Vagina (tissue), 2 donors: ENCODE data around the gene POGK.

Experiments
- POLR2A ChIP-seq, 2 donors: fragments of 450-650 bp; IDR thresholded peaks; one replicate each; pipeline ENCODE4 v1.6.1; 2017; ENCODE audit warnings: antibody characterized with exemption in 2 of 2, mild to moderate bottlenecking in 2 of 2, moderate library complexity in 2 of 2
- POLR2AphosphoS5 ChIP-seq, 2 donors: sonication (generic); formaldehyde crosslinking; IDR thresholded peaks; one replicate each; pipeline ENCODE4 v1.9.0; 2017; ENCODE audit warnings: antibody characterized with exemption in 2 of 2, mild to moderate bottlenecking in 2 of 2, low read depth in 1 of 2; ENCODE audit not compliant: insufficient read depth in 1 of 2
- TF ChIP-seq, protein P1 (sequence below), 3 experiments: fragments of 450-650 bp in 2 of 3; fragments of 200-600 bp in 1 of 3; sonication (generic) in 1 of 3; IDR thresholded peaks; one replicate each; pipeline ENCODE4 v1.5.1; 2017 to 2019; ENCODE audit warnings: antibody characterized with exemption in 3 of 3, mild to moderate bottlenecking in 2 of 3, moderate library complexity in 2 of 3

DNA sequence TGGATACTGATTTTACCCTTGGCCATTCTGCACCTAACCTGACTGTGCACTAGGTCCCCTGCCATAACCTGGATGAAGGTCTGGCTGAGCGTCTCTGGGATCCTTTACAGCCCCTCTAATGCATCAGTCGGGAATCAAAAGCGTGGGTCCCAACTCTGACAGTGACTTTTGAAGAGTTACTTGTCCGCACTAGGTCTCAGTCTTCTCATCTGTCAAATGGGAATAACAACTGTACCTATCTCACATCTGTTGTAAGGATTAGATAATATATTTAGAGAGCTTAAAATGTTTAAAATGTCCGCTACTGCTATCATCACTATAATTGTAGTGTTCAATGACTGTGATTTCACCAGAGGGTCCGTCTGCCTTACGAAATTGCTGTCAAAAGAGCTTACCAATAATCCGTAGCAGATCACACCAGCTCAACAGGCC lies 36.0 kb downstream of the POGK start:
- TF ChIP-seq, protein P1, sequence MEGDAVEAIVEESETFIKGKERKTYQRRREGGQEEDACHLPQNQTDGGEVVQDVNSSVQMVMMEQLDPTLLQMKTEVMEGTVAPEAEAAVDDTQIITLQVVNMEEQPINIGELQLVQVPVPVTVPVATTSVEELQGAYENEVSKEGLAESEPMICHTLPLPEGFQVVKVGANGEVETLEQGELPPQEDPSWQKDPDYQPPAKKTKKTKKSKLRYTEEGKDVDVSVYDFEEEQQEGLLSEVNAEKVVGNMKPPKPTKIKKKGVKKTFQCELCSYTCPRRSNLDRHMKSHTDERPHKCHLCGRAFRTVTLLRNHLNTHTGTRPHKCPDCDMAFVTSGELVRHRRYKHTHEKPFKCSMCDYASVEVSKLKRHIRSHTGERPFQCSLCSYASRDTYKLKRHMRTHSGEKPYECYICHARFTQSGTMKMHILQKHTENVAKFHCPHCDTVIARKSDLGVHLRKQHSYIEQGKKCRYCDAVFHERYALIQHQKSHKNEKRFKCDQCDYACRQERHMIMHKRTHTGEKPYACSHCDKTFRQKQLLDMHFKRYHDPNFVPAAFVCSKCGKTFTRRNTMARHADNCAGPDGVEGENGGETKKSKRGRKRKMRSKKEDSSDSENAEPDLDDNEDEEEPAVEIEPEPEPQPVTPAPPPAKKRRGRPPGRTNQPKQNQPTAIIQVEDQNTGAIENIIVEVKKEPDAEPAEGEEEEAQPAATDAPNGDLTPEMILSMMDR (IDR thresholded peaks at IDR 0.05) = no peak
- TF ChIP-seq POLR2A (IDR thresholded peaks at IDR 0.05) = no peak
- no peak for TF ChIP-seq POLR2AphosphoS5 (IDR thresholded peaks at IDR 0.05; ENCODE audit: insufficient read depth in 1 of 2, low read depth in 1 of 2)
